Effector CD8-positive, alpha-beta T cell (primary cell): Measurements from ENCODE around the gene TBC1D14.

Experiments used
- DNase-seq: peaks from one replicate; lab custom pipeline; 2025; lab: John Stamatoyannopoulos, UW

Gene TBC1D14

DNA sequence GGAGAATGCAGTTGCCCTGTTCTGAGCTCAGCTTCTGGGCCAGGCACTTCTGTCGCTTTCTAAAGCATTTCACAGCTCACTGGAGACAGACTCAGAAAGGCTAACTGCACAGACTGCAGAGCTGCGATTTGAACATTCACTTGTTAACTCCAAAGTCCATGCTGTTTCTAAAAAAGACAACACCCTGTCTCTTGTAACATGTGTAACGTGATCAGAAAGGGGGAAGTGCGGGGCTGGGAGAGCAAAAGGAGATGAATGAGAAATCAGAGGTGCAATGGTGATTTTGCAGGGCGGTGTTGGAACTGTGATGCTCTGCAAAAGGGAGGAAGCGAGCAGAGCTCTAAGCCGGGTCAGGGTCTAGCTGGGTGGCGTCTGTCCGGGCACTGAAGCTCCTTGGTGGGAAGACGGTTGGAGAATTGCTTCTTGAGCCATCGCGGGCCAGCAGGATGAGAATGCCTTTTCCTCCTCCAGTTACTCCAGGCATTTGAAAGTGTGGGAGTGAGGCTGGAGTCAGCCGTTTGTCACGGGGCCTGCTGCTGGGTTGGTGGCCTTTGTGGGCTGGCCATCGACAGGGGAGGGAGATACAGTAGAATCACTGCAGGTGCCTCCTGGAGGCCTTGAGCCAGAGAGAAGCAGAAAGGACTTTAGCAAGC, 20.3 kb downstream of the TBC1D14 start:
- DNase-seq: no peak

DNA sequence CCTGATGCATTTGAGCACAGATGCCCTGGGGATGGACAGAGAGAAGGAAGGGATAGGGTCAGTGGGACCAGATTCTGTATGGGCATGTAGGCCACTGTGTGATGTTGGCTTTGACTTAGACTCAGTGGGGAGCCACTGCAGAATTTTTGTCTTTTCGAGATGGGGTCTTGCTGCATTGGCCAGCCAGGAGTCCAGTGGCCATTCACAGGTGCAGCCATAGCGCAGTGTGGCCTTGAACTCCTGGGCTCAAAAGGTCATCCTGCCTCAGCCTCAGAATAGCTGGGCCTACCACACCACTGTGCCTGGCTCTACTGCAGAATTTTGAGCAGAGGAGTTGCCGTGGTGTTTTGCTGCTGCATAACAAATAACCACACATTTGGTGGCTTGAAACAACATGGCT, 22.8 kb downstream of the TBC1D14 start:
- no peak for DNase-seq

- no peak for DNase-seq
Measured at GRCh38 chr4:6932918-6933317, 23.3 kb downstream of the TBC1D14 start.

GRCh38 chr4:6933691-6934430, 24.2 kb downstream of the TBC1D14 start:
- no peak for DNase-seq

DNA sequence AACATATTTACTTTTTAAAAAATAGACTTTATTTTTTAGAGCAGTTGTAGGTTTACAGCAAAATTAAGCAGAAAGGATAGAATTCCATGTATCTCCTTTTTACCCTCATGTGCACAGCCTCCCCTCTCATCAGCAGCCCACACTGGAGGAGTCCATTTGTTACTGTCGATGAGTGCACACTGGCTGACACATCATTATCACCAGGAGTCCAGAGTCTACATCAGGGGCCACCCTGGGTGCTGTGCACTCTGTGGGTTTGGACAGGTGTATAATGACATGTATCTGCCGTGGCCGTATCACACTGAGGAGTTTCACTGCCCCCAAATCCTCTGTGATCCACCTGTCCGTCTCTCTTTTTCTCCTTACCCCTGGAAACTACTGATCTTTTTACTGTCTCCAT, 26.3 kb downstream of the TBC1D14 start:
- no peak for DNase-seq

- DNase-seq: no peak
Measured at GRCh38 chr4:6937201-6937600, 27.6 kb downstream of the TBC1D14 start.

DNA sequence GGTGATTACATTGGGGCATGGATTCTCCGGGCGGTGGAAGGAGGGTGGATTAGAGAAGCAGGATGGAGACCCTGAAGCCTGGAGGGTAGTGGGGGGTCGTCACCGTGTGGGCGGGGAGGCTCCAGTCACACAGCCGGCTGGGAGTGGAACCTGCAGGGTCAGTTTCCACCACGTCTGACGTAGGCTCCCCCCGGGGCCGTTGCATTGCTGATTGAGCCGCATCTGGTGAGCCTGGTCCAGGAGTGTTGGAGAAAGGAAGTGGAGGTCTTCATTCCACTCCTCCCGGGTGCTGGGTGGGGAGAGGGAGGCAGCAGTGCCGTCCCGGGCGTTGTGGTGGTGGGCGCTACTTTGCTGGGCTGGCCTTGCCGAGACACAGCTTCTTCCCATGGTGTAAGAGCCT, 28.1 kb downstream of the TBC1D14 start:
- no peak for DNase-seq

DNA sequence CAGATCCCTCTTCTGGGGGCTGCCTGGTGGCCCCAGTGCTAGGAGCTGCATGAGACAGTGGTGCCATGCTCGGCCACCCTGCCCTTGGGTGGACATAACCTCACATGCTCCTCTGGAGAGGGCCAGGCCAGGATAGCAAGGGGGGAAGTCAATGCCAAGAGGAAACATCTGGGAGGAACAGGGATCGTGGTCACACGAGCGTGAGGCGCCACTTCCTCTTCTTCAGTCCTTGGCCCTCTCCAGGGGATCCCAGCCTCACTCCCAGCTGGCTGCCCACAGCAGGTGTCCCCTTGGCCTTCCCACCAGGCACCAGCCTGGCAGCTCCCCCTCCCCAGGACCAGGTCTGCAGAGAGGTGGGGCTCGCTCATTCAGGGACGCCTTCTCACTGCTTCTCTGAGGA, 28.6 kb downstream of the TBC1D14 start:
- DNase-seq: no peak

DNA sequence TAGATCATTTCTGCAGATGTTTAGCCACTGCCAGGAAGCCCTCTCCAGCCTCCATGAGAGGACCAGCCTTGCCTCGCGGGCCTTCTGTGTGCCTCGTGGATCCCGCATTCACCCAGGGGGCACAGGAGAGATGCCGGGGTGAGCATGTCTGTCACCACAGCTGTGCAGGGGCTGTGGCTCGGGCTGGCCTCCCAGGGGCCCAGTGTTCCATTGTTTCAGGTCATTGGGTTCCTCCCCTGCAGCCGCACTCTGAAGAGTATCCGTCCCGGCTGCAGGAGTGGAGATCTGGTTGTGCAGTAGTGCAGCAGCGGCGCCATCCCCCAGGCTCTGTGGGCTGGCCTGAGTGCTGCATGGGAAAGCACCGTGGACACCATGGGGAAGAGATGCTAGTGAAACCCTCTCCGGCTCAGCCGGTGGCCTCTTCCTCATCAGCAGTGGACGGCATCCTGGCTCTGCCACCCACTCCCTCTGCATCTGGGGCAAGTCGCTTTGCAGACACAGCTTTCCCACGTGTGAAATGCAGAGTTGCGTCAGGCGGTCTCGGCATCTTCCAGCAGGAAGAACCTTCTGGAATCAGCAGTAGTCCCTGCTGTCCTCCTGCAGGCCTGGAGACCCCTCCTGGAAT, 29.1 kb downstream of the TBC1D14 start:
- no peak for DNase-seq

DNA sequence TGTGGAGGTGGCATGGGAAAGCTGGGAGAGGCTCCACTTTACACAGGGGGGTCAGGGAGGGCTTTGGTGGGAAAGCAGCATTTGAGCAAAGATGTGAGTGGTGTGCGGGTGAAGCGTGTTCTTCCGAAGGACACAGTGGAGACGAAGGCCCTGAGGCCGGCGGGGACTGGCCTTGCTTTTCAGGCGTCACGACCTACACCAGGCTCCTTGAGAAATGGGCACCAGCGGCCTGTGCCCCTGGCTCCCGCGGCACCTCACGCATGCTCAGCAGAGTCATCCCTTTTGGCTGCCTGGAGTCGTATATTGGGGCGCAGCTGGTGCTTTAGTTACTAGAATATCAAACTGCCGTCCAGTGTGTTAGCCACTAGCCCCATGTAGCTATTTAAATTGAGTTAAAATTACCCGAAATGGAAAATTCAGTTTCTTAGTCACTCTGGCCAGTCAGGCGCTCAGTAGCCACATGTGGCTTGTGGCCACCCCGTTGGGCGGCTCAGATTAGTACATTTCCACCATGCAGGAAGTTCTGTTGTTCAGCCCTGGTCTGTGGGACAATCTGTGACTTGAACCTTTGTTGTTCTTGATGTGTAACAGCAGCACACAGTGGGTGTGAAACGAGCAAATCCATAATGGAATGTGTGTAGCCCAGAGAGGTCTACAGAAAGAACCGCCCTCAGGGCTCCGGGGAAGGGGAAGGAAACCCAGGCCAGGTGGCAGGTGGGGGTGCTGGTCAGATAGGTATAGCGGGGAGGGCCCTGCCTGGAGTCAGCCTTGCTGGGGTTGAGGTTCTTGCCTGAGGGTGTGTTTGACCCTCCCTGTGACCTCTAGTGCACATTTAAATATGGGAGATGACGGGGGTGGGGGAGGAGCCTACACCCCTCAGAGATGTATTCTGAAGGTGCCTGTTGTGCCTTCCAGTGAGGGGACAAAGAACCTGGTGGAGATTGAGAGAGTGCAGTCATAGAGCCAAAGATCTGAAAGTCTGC, 30.4 kb downstream of the TBC1D14 start:
- DNase-seq: no peak

- no peak for DNase-seq
Measured at GRCh38 chr4:6940744-6941137, 31.1 kb downstream of the TBC1D14 start.

- no peak for DNase-seq
Measured at GRCh38 chr4:6941796-6942195, 32.2 kb downstream of the TBC1D14 start.

DNA sequence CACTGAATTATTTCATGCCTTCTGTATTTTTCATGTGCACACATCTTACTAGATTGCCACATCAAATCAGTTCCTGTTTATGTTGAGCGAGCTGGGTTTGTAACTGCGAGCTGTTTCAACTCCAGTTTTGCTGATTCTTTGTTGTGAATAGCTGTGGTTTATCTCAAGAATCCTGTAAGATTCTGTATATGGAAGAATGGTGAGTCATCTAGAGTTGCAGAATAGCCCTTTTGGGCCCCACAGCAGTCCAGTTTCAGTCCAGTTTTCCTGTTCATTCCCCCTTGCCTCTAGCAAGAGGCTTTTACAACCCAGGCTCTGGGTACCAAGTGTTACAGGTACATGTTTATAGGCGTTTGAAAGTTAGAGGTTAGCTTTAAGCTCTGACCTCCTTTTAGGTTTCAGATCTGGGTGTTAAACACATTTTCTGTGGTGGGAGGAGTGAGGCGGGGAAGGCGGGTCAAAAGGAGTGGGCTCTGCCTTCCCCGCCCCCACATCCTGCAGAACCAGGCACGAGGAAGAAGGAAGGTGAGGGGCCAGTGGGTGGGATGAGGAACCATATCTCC, 32.7 kb downstream of the TBC1D14 start:
- DNase-seq: no peak

GRCh38 chr4:6943012-6943884, 33.6 kb downstream of the TBC1D14 start:
- DNase-seq: no peak

- DNase-seq: no peak
Measured at GRCh38 chr4:6943885-6944225, 34.2 kb downstream of the TBC1D14 start.

- no peak for DNase-seq
Measured at GRCh38 chr4:6944301-6945051, 34.9 kb downstream of the TBC1D14 start.

DNA sequence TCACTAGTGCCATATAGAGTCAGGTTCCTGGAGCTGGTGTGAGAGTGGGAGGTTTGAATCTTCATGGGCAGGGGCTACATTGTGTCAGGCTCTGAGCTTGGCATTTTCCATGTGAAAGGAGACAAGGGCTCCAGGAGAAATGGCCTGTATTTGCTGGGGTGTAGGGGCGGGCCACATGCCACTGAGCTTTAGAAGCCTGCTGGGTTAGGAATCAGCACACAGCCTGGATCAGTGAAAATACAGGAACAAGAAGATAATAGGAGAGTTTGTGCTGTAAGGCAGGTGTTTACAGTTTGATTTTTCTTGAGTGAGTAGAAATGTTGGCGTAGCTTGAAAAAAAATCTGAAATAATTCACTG, 35.4 kb downstream of the TBC1D14 start:
- DNase-seq: no peak

DNA sequence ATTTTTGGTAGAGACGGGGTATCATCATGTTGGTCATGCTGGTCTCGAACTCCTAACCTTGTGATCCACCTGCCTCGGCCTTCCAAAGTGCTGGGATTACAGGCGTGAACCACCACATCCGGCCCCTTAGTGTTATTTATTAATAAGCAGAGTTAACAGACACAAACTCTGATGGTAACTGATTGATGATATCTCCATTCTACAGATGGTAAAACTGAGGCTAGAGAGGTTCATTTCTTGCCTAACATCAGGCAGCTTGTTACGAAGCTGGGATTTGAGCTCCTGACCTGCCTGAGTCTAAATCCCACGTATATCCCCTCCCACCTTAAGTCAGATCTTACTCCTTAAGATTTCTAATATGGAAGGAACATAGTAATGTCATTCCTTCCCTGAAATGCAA, 36.9 kb downstream of the TBC1D14 start:
- DNase-seq: no peak

- no peak for DNase-seq
Measured at GRCh38 chr4:6948134-6948460, 38.5 kb downstream of the TBC1D14 start.

- DNase-seq: no peak
Measured at GRCh38 chr4:6951880-6952381, 42.3 kb downstream of the TBC1D14 start.
